ENCODE measurements around the gene OSBPL3.

DNA sequence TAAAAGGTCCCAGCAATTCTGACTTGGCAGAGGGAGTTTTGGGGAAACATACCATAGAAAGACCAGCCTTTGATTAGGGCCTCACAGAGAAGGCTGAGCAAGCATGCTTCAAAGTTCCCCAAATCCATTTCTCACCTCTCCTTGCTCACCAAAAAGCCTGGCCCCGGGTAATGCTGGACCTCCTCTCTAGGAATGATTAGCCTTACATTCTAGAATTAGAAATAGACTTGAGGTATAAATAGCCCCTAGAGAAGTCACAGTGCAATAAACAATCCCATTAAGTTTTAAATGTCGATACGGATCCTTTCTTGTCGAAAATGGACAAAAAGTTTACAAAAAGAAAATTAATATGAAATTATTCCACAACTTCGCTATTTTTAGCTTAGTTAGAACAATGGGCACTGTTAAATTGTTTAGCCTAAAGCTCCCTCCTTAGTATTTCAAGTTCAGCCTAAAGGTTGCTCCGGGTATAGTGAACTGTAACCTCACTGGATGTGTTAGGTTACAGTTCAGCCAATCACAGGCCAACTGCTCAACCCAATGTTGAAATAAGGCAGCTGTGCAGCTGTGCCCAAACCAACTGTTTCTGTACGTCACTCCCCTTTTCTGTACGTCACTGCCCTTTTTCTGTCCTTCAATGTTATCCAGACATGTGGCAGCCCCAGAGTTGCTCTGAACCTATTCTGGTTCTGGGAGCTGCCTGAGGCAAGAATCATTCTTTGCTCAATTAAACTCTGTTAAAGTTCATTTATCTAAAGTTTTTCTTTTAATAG, 214.8 kb downstream of the OSBPL3 start:
- no peak for TF ChIP-seq POLR2AphosphoS5 (IDR thresholded peaks at IDR 0.05)
- TF ChIP-seq CTCF (IDR thresholded peaks at IDR 0.05 in 8 of 11, conservative IDR thresholded peaks at IDR 0.05 in 3 of 11): no peak
